ENCODE results near the gene SCP2.

GRCh38 chr1:53066891-53067738, 140.0 kb downstream of the SCP2 start:
- TF ChIP-seq POLR2A (IDR thresholded peaks at IDR 0.05; ENCODE audit: low read length) (no peak), GATA1 (IDR thresholded peaks at IDR 0.05; ENCODE audit: low read depth, low read length) (no peak)
